Right lobe of liver (tissue), 6 donors: Measurements from ENCODE around the gene CBR4. TPM values are rescaled to one million over a fixed set of nuclear protein-coding genes. Genes with fewer than 3 reads are reported as not detected.

Source experiments
- ATAC-seq, 4 donors: fragments of 200-7000 bp; cut with Tn5 transposase; one replicate each; pipeline ENCODE4 v1.9.1; 2020; ENCODE audit warnings: mild to moderate bottlenecking in 4 of 4, moderate library complexity in 4 of 4
- DNase-seq, 3 donors: peaks; one replicate each; pipeline ENCODE4 v3.0.0-alpha.2; 2020
- H3K27ac ChIP-seq, 3 donors: fragments of 200-600 bp; one replicate each; pipeline ENCODE4 v1.8.0; 2022
- H3K27me3 ChIP-seq, 2 donors: fragments of 200-600 bp; one replicate each; pipeline ENCODE4 v1.8.0; 2022
- H3K36me3 ChIP-seq, 4 donors: fragments of 200-600 bp; sonication (generic) in 1 of 4; one replicate each; pipeline versions ENCODE4 v1.5.1 to v1.8.0; 2017 to 2022; ENCODE audit warnings: control low read depth in 1 of 4
- H3K4me1 ChIP-seq, 4 donors: fragments of 200-600 bp; sonication (generic) in 1 of 4; one replicate each; pipeline versions ENCODE4 v1.5.1 to v1.8.0; 2017 to 2022; ENCODE audit warnings: control low read depth in 1 of 4
- H3K4me3 ChIP-seq, 3 donors: fragments of 200-600 bp; one replicate each; pipeline ENCODE4 v1.8.0; 2022
- H3K9me3 ChIP-seq, 4 donors: fragments of 200-600 bp; sonication (generic) in 1 of 4; one replicate each; pipeline versions ENCODE4 v1.5.1 to v1.8.0; 2017 to 2022; ENCODE audit warnings: control low read depth in 1 of 4
- POLR2A ChIP-seq: fragments of 450-650 bp; IDR thresholded peaks from one replicate; pipeline ENCODE4 v1.6.1; 2017; ENCODE audit warnings: antibody characterized with exemption, mild to moderate bottlenecking
- WGBS: methylation state at CpG from one replicate; pipeline ENCODE4 v1.1.6; 2018; ENCODE audit warnings: low coverage, low lambda C conversion rate; ENCODE audit not compliant: insufficient coverage; ENCODE audit errors: missing lambda C conversion rate; 5-methylcytosine and 5-hydroxymethylcytosine counted together
- intact Hi-C, 2 donors: fragments of 100-400 bp; cut with DNase I; formaldehyde crosslinking; loops; one replicate each; pipeline versions ENCODE4 v1.11.2 to v1.14.1; 2022
- total RNA-seq, 6 experiments: library from RNA; depleted of rRNA in 2 of 6; stranded (reverse); fragments of >200 nt in 2 of 6; fragmentation: NEBNext Ultra II Directional in 3 of 6; extraction: Animal tissue kit (Norgen Biotek cat#: 25700) in 3 of 6; gene quantifications; one replicate each; pipeline versions ENCODE4 v1.1.0 to v1.2.4, GENCODE V29; 2016 to 2023
- TF ChIP-seq, protein P1 (sequence below), 4 donors: fragments of 200-600 bp in 3 of 4; fragments of 450-650 bp in 1 of 4; IDR thresholded peaks; one replicate each; pipeline versions ENCODE4 v1.5.1 to v1.8.0; 2016 to 2022; ENCODE audit warnings: antibody characterized with exemption in 4 of 4, mild to moderate bottlenecking in 2 of 4
- donor health status: DM: no; HTN: yes; CAD: no.
- donor health status: DM: no; HTN: no; CAD: no.
- donor health status: DM: no; HTN: no; CAD: no.
- donor health status: DM: no; HTN: yes; CAD: no.
- donor health status: DM: no; HTN: yes; CAD: no.

CBR4 gene
- total RNA-seq, 6 experiments from 2014 or later, result 20.3 to 41.5 (median 22.7) TPM

DNA sequence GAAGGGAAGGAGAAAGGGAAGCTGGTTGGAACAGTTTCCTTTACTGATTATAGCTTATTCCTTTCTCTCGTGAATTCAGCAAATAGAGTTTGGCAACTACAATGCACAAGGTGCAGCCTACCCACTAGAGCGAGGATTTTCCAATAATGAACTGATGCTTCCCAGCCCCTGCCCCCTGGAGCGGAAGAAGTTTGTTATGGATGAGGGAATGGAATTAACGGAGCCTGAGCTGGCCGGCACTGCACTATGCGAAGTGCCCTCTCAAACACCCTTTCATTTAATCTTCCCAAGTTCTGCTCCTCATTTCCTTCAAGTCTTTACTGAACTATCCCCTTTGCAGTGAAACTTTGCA, 42.5 kb upstream of the CBR4 start:
- H3K9me3 ChIP-seq, result no peaks in the 10 kb centered on the region
- no peak overlapping the region for H3K27ac ChIP-seq
- no peak overlapping the region for H3K4me3 ChIP-seq
- DNase-seq (no peak), ATAC-seq (no peak)
- H3K36me3 ChIP-seq, result no peaks in the 10 kb centered on the region
- 58% methylated on average over 6 of the region's 6 CpGs for WGBS
- no peaks in the 10 kb centered on the region for H3K27me3 ChIP-seq
- no peak for TF ChIP-seq POLR2A
- TF ChIP-seq, protein P1, sequence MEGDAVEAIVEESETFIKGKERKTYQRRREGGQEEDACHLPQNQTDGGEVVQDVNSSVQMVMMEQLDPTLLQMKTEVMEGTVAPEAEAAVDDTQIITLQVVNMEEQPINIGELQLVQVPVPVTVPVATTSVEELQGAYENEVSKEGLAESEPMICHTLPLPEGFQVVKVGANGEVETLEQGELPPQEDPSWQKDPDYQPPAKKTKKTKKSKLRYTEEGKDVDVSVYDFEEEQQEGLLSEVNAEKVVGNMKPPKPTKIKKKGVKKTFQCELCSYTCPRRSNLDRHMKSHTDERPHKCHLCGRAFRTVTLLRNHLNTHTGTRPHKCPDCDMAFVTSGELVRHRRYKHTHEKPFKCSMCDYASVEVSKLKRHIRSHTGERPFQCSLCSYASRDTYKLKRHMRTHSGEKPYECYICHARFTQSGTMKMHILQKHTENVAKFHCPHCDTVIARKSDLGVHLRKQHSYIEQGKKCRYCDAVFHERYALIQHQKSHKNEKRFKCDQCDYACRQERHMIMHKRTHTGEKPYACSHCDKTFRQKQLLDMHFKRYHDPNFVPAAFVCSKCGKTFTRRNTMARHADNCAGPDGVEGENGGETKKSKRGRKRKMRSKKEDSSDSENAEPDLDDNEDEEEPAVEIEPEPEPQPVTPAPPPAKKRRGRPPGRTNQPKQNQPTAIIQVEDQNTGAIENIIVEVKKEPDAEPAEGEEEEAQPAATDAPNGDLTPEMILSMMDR (IDR thresholded peaks at IDR 0.05), result no peak
- peaks cover 0 to 12% (median 7%) of the 10 kb centered on the region in 4 donors for H3K4me1 ChIP-seq
- intact Hi-C loops, result no loop called here

DNA sequence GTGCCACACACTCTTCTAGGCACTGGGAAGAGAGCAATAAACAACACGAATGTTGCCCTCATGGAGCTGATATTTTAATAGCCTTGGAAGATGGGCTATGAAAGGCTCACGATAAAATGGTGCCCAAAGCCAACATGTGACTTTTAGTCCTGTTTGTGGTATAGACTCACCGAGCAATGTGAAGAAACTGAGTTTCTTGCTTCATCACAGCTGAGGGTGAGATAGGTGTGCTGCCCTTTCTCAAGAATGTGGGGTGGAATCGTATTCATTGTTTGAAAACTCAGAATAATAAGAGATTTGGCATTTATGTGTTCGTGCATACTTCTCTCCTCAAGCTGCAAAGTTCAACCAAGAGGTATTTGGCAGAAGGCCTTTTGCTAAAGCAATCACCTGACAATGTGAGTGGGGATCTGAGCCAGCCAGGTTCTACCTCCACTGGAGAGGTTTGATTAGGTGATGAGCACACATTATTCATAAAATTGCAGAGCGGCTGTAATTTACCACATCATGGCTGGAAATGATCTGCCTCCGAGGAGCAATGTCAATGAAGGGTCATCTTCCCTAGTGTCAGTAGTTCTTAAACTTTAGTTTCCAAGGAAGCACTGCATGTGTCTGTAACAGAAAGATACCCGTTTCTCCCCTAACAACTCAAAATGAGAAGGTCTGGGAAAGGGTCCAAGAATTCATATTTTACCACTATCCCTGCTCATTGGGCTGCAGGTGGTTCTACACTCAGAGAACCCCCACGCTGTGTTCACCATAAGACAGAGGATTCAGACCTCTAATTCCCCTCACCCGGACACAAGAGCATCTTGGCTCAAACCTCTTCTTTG, 41.9 kb upstream of the CBR4 start:
- Histone ChIP-seq H3K4me1 (peaks cover 0 to 12% (median 7%) of the 10 kb centered on the region in 4 donors), H3K9me3 (no peaks in the 10 kb centered on the region), H3K4me3 (no peak overlapping the region), H3K36me3 (no peaks in the 10 kb centered on the region), H3K27me3 (no peaks in the 10 kb centered on the region), H3K27ac (peak overlapping the region in 1 of 3 donors; percentile 26)
- intact Hi-C loops, result no loop called here
- peak; percentile 84 to 95 (median 94) for ATAC-seq
- WGBS, result 37% methylated on average over 9 of the region's 10 CpGs
- TF ChIP-seq, protein P1 (IDR thresholded peaks at IDR 0.05), result no peak
- no peak for TF ChIP-seq POLR2A
- DNase-seq, result peak in 2 of 3 donors; percentile 44 to 69

DNA sequence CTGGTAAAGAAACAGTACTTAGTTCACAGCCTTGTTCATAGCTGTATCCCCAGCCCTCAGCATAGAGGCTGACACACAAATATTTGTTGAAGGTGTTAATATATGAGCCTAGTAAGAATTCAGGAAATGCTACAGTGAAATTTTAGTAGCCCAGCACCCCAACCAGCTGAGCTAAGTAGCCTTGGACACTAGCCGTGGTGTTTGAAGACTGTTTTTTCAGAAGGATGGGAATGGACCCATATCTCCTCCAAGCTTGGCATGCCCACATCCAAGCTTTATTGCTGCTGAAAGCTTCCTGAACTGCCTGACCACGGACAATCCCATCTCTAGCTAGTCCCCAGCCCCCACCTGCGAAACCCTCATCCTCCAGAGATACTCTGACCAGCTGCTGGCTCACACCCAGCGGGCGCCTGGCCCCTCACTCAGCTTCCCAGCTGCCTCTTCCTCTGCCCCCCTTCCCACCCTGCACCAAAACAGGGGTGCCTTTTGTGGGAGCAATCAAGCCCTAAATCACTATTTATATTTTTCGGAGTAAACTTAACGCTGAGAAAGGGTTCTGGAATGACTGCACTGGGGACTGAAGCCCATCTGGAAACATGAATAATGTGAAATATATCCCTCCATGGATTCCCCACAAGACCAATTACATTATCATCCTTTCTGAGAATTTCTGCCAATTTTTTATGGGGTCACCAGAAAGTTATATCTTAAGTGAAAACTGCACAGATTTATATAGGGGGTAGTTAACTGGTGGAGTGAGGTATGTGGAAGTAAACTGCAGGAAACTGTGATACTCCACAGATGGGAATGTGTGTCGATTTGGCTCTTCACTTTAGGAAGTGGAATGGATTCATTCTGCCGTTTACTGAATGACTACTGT, 41.1 kb upstream of the CBR4 start:
- no peaks in the 10 kb centered on the region for H3K36me3 ChIP-seq
- DNase-seq (no peak), ATAC-seq (no peak)
- no peak overlapping the region for H3K4me3 ChIP-seq
- no peak for TF ChIP-seq POLR2A
- TF ChIP-seq, protein P1 (IDR thresholded peaks at IDR 0.05), result no peak
- H3K4me1 ChIP-seq, result peaks cover 0 to 12% (median 7%) of the 10 kb centered on the region in 4 donors
- WGBS, result 76% methylated on average over 8 of the region's 9 CpGs
- H3K27ac ChIP-seq, result peak overlapping the region in 1 of 3 donors; percentile 26
- intact Hi-C loops, result no loop called here
- no peaks in the 10 kb centered on the region for H3K27me3 ChIP-seq
- no peaks in the 10 kb centered on the region for H3K9me3 ChIP-seq

DNA sequence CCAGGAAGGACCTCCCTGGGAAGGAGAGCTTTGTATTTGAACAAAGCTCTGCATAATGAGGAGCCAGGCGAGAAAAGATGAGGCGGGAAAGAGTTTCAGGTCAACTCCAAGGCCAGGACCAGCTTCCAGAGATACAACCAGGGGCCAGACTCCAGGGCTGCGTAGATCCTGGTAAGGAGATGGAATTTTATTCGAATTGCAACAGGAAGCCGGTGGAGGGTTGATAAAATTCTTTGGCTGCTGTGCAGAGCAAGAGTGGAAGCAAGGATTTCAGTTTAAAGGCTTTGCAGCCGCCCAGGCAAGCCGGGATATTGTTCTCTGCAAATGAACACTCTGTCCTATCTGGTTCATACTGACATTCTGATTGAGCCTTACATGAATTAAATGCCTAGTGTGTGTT, 40.2 kb upstream of the CBR4 start:
- intact Hi-C loops, result no loop called here
- H3K9me3 ChIP-seq, result no peaks in the 10 kb centered on the region
- peak; percentile 25 to 80 (median 45) for ATAC-seq
- no peaks in the 10 kb centered on the region for H3K36me3 ChIP-seq
- TF ChIP-seq POLR2A, result no peak
- TF ChIP-seq, protein P1 (IDR thresholded peaks at IDR 0.05), result no peak
- no peaks in the 10 kb centered on the region for H3K27me3 ChIP-seq
- no peak for DNase-seq
- H3K4me3 ChIP-seq, result no peak overlapping the region
- peaks cover 0 to 13% (median 8%) of the 10 kb centered on the region in 4 donors for H3K4me1 ChIP-seq
- no peak overlapping the region for H3K27ac ChIP-seq
- WGBS, result 77% methylated on average over 6 of the region's 7 CpGs
